ENCODE results near the gene C10orf143. TPM values are rescaled to one million over a fixed set of nuclear protein-coding genes. Genes with fewer than 3 reads are reported as not detected.
"Not testable (repeated sequence)": the region's sequence is repeated elsewhere in the genome, so short reads cannot be mapped to it uniquely, and the experiment has no call there.

The C10orf143 gene
- polyA plus RNA-seq, 1 donor (not counting 4 experiments of a cell fraction or from before 2014, with no cell fraction given) = 1.4 TPM

DNA sequence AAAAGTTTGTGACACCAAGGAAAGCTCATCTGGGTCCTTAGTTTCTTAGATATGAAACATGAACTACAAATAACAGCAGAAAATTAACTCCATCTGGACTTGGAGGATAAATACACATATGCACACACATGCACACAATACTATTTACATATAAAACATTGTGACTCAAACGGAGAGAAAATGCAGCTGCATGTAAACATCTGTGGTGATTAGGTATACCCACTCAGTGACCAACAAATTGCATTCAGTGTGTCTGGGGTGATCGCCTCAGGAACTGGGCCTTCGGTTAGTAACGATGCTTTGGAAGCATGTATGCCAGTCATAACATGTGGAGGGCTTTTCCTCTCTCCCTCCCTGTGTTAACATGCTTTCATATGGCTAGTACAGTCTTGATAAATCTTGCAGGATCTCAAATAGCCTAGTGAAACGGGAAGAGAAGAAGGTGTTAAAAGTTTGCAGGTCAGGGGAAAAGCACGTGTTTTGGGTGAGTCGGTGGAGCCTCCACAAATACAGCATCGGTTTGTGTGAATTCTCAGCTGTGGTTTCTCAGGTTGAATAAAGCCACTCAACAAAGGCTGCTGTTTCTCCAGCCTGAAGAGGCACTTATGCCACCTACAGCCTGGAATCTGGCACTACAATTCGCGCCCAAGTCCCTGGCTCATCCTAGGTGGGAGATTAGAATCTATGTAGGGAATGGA is 16.9 kb upstream of the C10orf143 start:
- no peak overlapping the region for H2AFZ ChIP-seq (ENCODE audit: control insufficient read depth, low read length)

DNA sequence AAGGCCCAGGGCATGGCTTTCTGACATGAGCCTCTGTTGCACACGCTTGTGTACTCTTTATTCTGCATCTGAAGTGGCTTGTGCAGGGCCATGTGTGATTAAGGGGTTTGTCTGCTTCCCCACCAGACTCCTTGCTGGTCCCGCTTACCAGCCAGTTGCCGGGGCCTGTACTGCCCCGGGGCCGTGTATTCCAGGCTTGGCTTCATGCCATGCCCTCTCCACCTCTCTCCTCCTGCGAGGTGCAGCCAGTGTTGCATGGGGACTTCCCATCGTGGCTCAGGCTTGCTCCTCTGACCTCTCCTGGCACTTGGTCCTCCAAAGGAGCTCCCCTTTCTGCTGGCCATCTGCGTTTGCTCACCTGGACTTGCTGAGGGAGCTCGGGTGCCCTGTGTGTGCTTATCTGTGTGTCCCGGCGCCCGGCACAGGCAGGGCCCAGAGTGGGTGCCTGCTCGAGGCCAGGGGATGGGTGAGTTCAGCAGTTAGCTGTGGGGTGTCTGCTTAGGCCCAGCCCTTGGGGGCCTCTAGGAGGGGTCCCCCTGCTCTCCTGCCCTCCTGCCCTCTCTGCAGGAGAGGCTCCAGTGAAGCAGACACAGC is 11.0 kb upstream of the C10orf143 start:
- no peak for TF ChIP-seq EZH2 (IDR thresholded peaks at IDR 0.05; ENCODE audit: low read length)
- TF ChIP-seq, protein P1, sequence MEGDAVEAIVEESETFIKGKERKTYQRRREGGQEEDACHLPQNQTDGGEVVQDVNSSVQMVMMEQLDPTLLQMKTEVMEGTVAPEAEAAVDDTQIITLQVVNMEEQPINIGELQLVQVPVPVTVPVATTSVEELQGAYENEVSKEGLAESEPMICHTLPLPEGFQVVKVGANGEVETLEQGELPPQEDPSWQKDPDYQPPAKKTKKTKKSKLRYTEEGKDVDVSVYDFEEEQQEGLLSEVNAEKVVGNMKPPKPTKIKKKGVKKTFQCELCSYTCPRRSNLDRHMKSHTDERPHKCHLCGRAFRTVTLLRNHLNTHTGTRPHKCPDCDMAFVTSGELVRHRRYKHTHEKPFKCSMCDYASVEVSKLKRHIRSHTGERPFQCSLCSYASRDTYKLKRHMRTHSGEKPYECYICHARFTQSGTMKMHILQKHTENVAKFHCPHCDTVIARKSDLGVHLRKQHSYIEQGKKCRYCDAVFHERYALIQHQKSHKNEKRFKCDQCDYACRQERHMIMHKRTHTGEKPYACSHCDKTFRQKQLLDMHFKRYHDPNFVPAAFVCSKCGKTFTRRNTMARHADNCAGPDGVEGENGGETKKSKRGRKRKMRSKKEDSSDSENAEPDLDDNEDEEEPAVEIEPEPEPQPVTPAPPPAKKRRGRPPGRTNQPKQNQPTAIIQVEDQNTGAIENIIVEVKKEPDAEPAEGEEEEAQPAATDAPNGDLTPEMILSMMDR (optimal IDR thresholded peaks at IDR 0.05 in 1 of 3, IDR thresholded peaks at IDR 0.05 in 1 of 3, conservative IDR thresholded peaks at IDR 0.05 in 1 of 3; ENCODE audit: extremely low read depth in 1 of 3, insufficient read depth in 2 of 3, low read length in 3 of 3) = no peak

More for the DNA sequence above, 16.9 kb upstream of the C10orf143 start:
- Histone ChIP-seq H4K20me1 (ENCODE audit: control insufficient read depth, extremely low read depth, insufficient read depth, low read length) (no peaks in the 10 kb centered on the region), H3K9ac (ENCODE audit: control insufficient read depth, extremely low read depth, insufficient read depth, low read length) (no peak overlapping the region), H3K4me2 (ENCODE audit: control insufficient read depth, extremely low read depth, insufficient read depth, low read depth, low read length) (peak overlapping the region; percentile 20), H3K4me1 (ENCODE audit: control insufficient read depth, extremely low read depth, insufficient read depth, low read length) (peaks cover 5% of the 10 kb centered on the region), H3K9me1 (ENCODE audit: control insufficient read depth, extremely low read depth, insufficient read depth, low read length) (no peaks in the 10 kb centered on the region), H3K27me3 (ENCODE audit: control insufficient read depth, extremely low read depth, insufficient read depth, low read length) (no peaks in the 10 kb centered on the region), H3K9me3 (ENCODE audit: control insufficient read depth, low read depth, low read length) (no peaks in the 10 kb centered on the region), H3K4me3 (ENCODE audit: control insufficient read depth in 2 of 3, extremely low read depth in 1 of 3, insufficient read depth in 2 of 3, low read depth in 1 of 3, low read length in 3 of 3) (no peak overlapping the region), H3K79me2 (ENCODE audit: control insufficient read depth, insufficient read depth, low read length) (no peaks in the 10 kb centered on the region), H3K36me3 (ENCODE audit: control insufficient read depth in 2 of 2, extremely low read depth in 1 of 2, insufficient read depth in 2 of 2, low read length in 2 of 2) (no peaks in the 10 kb centered on the region), H3K27ac (ENCODE audit: control insufficient read depth, insufficient read depth, low read length) (no peak overlapping the region)
- FAIRE-seq (peak; percentile 91), DNase-seq (ENCODE audit: low read depth, low spot score) (no peak)
- dilution Hi-C loops (cut with MboI; ENCODE audit: extremely low pct_ligation_motif_present, low sequenced_read_pairs) = no loop called here
- TF ChIP-seq, protein P1 (optimal IDR thresholded peaks at IDR 0.05 in 1 of 3, IDR thresholded peaks at IDR 0.05 in 1 of 3, conservative IDR thresholded peaks at IDR 0.05 in 1 of 3; ENCODE audit: extremely low read depth in 1 of 3, insufficient read depth in 2 of 3, low read length in 3 of 3) = peak; percentile 84 to 93 (median 87)
- no peak for TF ChIP-seq EZH2 (IDR thresholded peaks at IDR 0.05; ENCODE audit: low read length)

DNA sequence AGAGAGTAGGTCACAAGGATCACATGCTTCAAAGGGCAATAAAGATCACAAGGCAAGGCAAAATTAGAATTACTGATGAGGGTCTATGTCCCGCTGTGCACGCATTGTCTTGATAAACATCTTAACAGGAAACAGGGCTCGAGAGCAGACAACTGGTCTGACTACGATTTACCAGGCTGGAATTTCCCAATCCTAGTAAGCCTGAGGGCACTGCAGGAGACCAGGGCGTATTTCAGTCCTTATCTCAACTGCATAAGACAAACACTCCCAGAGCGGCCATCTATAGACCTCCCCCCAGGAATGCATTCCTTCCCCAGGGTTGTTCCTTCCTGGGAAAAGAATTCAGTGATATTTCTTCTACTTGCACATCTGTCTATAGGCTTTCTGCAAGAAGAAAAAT is 6.9 kb upstream of the C10orf143 start:
- H3K4me1 ChIP-seq (ENCODE audit: control insufficient read depth, extremely low read depth, insufficient read depth, low read length); H3K4me3 ChIP-seq (ENCODE audit: control insufficient read depth in 2 of 3, extremely low read depth in 1 of 3, insufficient read depth in 2 of 3, low read depth in 1 of 3, low read length in 3 of 3); dilution Hi-C loops (cut with MboI; ENCODE audit: extremely low pct_ligation_motif_present, low sequenced_read_pairs); H3K36me3 ChIP-seq (ENCODE audit: control insufficient read depth in 2 of 2, extremely low read depth in 1 of 2, insufficient read depth in 2 of 2, low read length in 2 of 2); H3K79me2 ChIP-seq (ENCODE audit: control insufficient read depth, insufficient read depth, low read length); DNase-seq (ENCODE audit: low read depth, low spot score); FAIRE-seq; H3K4me2 ChIP-seq (ENCODE audit: control insufficient read depth, extremely low read depth, insufficient read depth, low read depth, low read length); H2AFZ ChIP-seq (ENCODE audit: control insufficient read depth, low read length); H3K9ac ChIP-seq (ENCODE audit: control insufficient read depth, extremely low read depth, insufficient read depth, low read length); H4K20me1 ChIP-seq (ENCODE audit: control insufficient read depth, extremely low read depth, insufficient read depth, low read length); H3K9me1 ChIP-seq (ENCODE audit: control insufficient read depth, extremely low read depth, insufficient read depth, low read length); H3K27me3 ChIP-seq (ENCODE audit: control insufficient read depth, extremely low read depth, insufficient read depth, low read length); H3K27ac ChIP-seq (ENCODE audit: control insufficient read depth, insufficient read depth, low read length); H3K9me3 ChIP-seq (ENCODE audit: control insufficient read depth, low read depth, low read length): not testable (repeated sequence)

More for the DNA sequence above, 11.0 kb upstream of the C10orf143 start:
- no peaks in the 10 kb centered on the region for H3K4me1 ChIP-seq (ENCODE audit: control insufficient read depth, extremely low read depth, insufficient read depth, low read length)
- H3K79me2 ChIP-seq (ENCODE audit: control insufficient read depth, insufficient read depth, low read length) = no peaks in the 10 kb centered on the region
- no peak for FAIRE-seq
- dilution Hi-C loops (cut with MboI; ENCODE audit: extremely low pct_ligation_motif_present, low sequenced_read_pairs) = no loop called here
- no peaks in the 10 kb centered on the region for H3K36me3 ChIP-seq (ENCODE audit: control insufficient read depth in 2 of 2, extremely low read depth in 1 of 2, insufficient read depth in 2 of 2, low read length in 2 of 2)
- H3K9ac ChIP-seq (ENCODE audit: control insufficient read depth, extremely low read depth, insufficient read depth, low read length) = no peak overlapping the region
- H4K20me1 ChIP-seq (ENCODE audit: control insufficient read depth, extremely low read depth, insufficient read depth, low read length) = no peaks in the 10 kb centered on the region
- DNase-seq (ENCODE audit: low read depth, low spot score) = no peak
- no peak overlapping the region for H3K4me3 ChIP-seq (ENCODE audit: control insufficient read depth in 2 of 3, extremely low read depth in 1 of 3, insufficient read depth in 2 of 3, low read depth in 1 of 3, low read length in 3 of 3)
- H3K27me3 ChIP-seq (ENCODE audit: control insufficient read depth, extremely low read depth, insufficient read depth, low read length) = no peaks in the 10 kb centered on the region
- no peaks in the 10 kb centered on the region for H3K9me1 ChIP-seq (ENCODE audit: control insufficient read depth, extremely low read depth, insufficient read depth, low read length)
- no peaks in the 10 kb centered on the region for H3K9me3 ChIP-seq (ENCODE audit: control insufficient read depth, low read depth, low read length)
- no peak overlapping the region for H2AFZ ChIP-seq (ENCODE audit: control insufficient read depth, low read length)
- H3K27ac ChIP-seq (ENCODE audit: control insufficient read depth, insufficient read depth, low read length) = no peak overlapping the region
- H3K4me2 ChIP-seq (ENCODE audit: control insufficient read depth, extremely low read depth, insufficient read depth, low read depth, low read length) = no peak overlapping the region
